IPS-NIHi7 (cell line): ENCODE data around the gene CHM.
"Not testable (repeated sequence)": the region's sequence is repeated elsewhere in the genome, so short reads cannot be mapped to it uniquely, and the experiment has no call there.

Experiments
- DNase-seq: peaks from one replicate; pipeline ENCODE4 v3.0.0; 2012; ENCODE audit warnings: mixed read lengths; ENCODE audit errors: extremely low spot score

The CHM gene

GRCh38 chrX:85998954-85999353 lies 48.4 kb downstream of the CHM start:
- no peak for DNase-seq

- DNase-seq = no peak
These were observed 50.8 kb downstream of the CHM start for GRCh38 chrX:85996555-85996954.

GRCh38 chrX:85995641-85996040 lies 51.7 kb downstream of the CHM start:
- DNase-seq = no peak

GRCh38 chrX:85994797-85995196 lies 52.6 kb downstream of the CHM start:
- DNase-seq = no peak

GRCh38 chrX:85994228-85994627 lies 53.1 kb downstream of the CHM start:
- DNase-seq = no peak

GRCh38 chrX:85993539-85994197 lies 53.7 kb downstream of the CHM start:
- DNase-seq = no peak

GRCh38 chrX:85992811-85993229 lies 54.5 kb downstream of the CHM start:
- no peak for DNase-seq

GRCh38 chrX:85988353-85988752 lies 59.0 kb downstream of the CHM start:
- no peak for DNase-seq

GRCh38 chrX:85980286-85980685 lies 67.1 kb downstream of the CHM start:
- DNase-seq = no peak

- no peak for DNase-seq
These were observed 70.1 kb downstream of the CHM start for GRCh38 chrX:85977218-85977617.

- not testable (repeated sequence) for DNase-seq
These were observed 75.0 kb downstream of the CHM start for GRCh38 chrX:85972351-85972750.

- no peak for DNase-seq
These were observed 82.6 kb downstream of the CHM start for GRCh38 chrX:85964744-85965143.

- DNase-seq = peak; percentile 36
These were observed 83.6 kb downstream of the CHM start for GRCh38 chrX:85963736-85964135.

GRCh38 chrX:85955510-85955909 lies 91.8 kb downstream of the CHM start:
- no peak for DNase-seq

GRCh38 chrX:85944751-85945150 lies 102.6 kb downstream of the CHM start:
- not testable (repeated sequence) for DNase-seq

- no peak for DNase-seq
These were observed 106.1 kb downstream of the CHM start for GRCh38 chrX:85941275-85941674.

GRCh38 chrX:85939942-85940341 lies 107.4 kb downstream of the CHM start:
- DNase-seq = not testable (repeated sequence)

GRCh38 chrX:85934399-85934798 lies 113.0 kb downstream of the CHM start:
- DNase-seq = not testable (repeated sequence)

- peak; percentile 15 for DNase-seq
These were observed 117.3 kb downstream of the CHM start for GRCh38 chrX:85930099-85930498.

- DNase-seq = no peak
These were observed 118.8 kb downstream of the CHM start for GRCh38 chrX:85928606-85929005.

GRCh38 chrX:85927740-85928139 lies 119.6 kb downstream of the CHM start:
- no peak for DNase-seq

- DNase-seq = no peak
These were observed 124.5 kb downstream of the CHM start for GRCh38 chrX:85922821-85923220.

- DNase-seq = not testable (repeated sequence)
These were observed 130.6 kb downstream of the CHM start for GRCh38 chrX:85916656-85917280.

- no peak for DNase-seq
These were observed 132.9 kb downstream of the CHM start for GRCh38 chrX:85914431-85914830.
